Measurements from ENCODE around the gene SCGB1C2. TPM values are rescaled to one million over a fixed set of nuclear protein-coding genes. Genes with fewer than 3 reads are reported as not detected.

The SCGB1C2 gene
- total RNA-seq, 2 donors from 2014 or later, result not detected

Other genes starting within 250 kb of the SCGB1C2 start
- 1 to 10 TPM in 1 of 2 donors, under 1 TPM in 1; 0.45 to 1.3 TPM for gene DOC2B, start 44.1 kb downstream of the SCGB1C2 start, total RNA-seq
- 1 to 10 TPM; 1.9 to 2.5 TPM for gene RPH3AL, start 215.2 kb downstream of the SCGB1C2 start, total RNA-seq

Data from activated T-helper 17 cell treated with anti-CD3 and anti-CD28 coated beads, Interleukin-2, amount 50 U/mL, for 72 hours (primary cell).